ENCODE measurements around the gene NTNG2. TPM values are rescaled to one million over a fixed set of nuclear protein-coding genes. Genes with fewer than 3 reads are reported as not detected.

Gene NTNG2
- total RNA-seq, 4 donors from 2014 or later = 0.44 to 3.2 TPM; not detected in 2

GRCh38 chr9:132125944-132126679, 35.7 kb upstream of the NTNG2 start:
- no peak for TF ChIP-seq CTCF (IDR thresholded peaks at IDR 0.05; ENCODE audit: low read depth)

GRCh38 chr9:132126680-132127236, 35.1 kb upstream of the NTNG2 start:
- no peak for TF ChIP-seq CTCF (IDR thresholded peaks at IDR 0.05; ENCODE audit: low read depth)

GRCh38 chr9:132127888-132128534, 33.8 kb upstream of the NTNG2 start:
- TF ChIP-seq CTCF (IDR thresholded peaks at IDR 0.05; ENCODE audit: low read depth) = no peak

- no peak for TF ChIP-seq CTCF (IDR thresholded peaks at IDR 0.05; ENCODE audit: low read depth)
These were observed 32.3 kb upstream of the NTNG2 start for GRCh38 chr9:132129535-132129934.

- no peak for TF ChIP-seq CTCF (IDR thresholded peaks at IDR 0.05; ENCODE audit: low read depth)
These were observed 26.4 kb upstream of the NTNG2 start for GRCh38 chr9:132135456-132135855.

- no peak for TF ChIP-seq CTCF (IDR thresholded peaks at IDR 0.05; ENCODE audit: low read depth)
These were observed 25.6 kb upstream of the NTNG2 start for GRCh38 chr9:132136151-132136780.
